Posterior vena cava (tissue), 2 donors: Measurements from ENCODE around the gene CAMK1D. TPM values are rescaled to one million over a fixed set of nuclear protein-coding genes. Genes with fewer than 3 reads are reported as not detected.

Experiments
- DNase-seq: peaks from one replicate; pipeline ENCODE4 v3.0.0-alpha.2; 2020; ENCODE audit warnings: low spot score
- intact Hi-C, 2 donors: fragments of 100-400 bp; cut with DNase I; formaldehyde crosslinking; loops; one replicate each; pipeline versions ENCODE4 v1.14.1 to v1.14.2; 2022 to 2023
- total RNA-seq, 2 donors: library from RNA; stranded (reverse); fragmentation: NEBNext Ultra II Directional; extraction: Animal tissue kit (Norgen Biotek cat#: 25700); gene quantifications; one replicate each; pipeline ENCODE4 v1.2.1, GENCODE V29; 2021
- donor health status: DM: yes; HTN: yes; CAD: no.
- donor health status: DM: yes; HTN: yes; CAD: no.

CAMK1D gene
- total RNA-seq, 2 donors from 2014 or later: 12.2 to 17.8 TPM

GRCh38 chr10:12822893-12823170 is 473.5 kb downstream of the CAMK1D start:
- no peak for DNase-seq
- intact Hi-C loops: no loop called here

GRCh38 chr10:12823328-12823727 is 474.0 kb downstream of the CAMK1D start:
- DNase-seq: no peak
- intact Hi-C loops: no loop called here

DNA sequence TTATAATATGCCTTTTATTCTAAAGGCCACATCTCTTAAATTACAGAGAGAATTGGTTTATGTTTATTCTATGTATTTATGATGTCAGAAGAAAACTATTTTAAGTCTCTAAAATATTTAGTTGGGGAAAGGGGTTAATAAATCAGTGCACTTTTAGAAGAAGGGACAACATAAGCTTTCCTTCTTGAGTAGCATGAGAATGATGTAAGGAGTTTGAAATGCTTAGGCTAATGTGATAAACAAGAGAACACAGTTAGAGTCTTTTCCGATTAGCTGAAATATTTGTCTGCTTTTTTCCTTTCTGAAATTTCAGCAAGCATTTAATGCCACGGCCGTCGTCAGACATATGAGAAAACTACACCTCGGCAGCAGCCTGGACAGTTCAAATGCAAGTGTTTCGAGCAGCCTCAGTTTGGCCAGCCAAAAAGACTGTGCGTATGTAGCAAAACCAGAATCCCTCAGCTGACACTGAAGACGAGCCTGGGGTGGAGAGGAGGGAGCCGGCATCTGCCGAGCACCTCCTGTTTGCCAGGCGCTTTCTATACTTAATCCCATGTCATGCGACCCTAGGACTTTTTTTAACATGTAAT is 476.0 kb downstream of the CAMK1D start:
- DNase-seq: peak; percentile 23
- intact Hi-C loops: no loop called here

DNA sequence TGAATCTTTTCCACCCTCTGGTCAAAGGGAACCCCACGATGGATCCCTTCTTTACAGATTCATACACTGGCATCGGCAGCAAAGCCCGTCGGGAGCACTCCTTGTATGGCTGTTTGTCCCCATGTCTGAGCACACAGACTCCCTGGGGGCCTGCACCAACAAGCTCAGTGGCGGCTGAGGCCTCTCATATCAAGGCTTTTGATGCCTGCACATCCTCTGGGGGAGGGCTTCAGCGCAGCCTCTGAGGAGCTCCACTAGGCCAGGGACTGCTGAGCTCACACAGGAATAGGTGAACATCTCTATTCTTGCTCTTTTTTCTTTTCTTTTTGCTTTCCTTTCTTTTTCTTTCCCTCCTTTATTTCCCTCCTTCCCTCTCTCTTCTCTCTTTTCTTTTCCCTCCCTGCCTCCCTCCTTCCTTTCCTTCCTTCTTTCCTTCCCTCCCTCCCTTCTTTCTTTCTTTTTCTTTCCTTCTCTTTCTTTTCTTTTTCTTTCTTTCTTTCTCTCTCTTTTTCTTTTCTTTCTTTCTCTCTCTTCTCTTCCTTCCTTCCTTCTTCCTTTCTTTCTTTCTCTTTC is 477.5 kb downstream of the CAMK1D start:
- peak; percentile 56 for DNase-seq
- intact Hi-C loops: no loop called here

GRCh38 chr10:12828736-12829135 is 479.4 kb downstream of the CAMK1D start:
- no peak for DNase-seq
- intact Hi-C loops: no loop called here

GRCh38 chr10:12829831-12830390 is 480.6 kb downstream of the CAMK1D start:
- intact Hi-C loops: no loop called here
- no peak for DNase-seq

GRCh38 chr10:12832096-12832495 is 482.7 kb downstream of the CAMK1D start:
- DNase-seq: no peak
- intact Hi-C loops: no loop called here

- DNase-seq: no peak
- intact Hi-C loops: no loop called here
Measured at GRCh38 chr10:12833451-12833850, 484.1 kb downstream of the CAMK1D start.

DNA sequence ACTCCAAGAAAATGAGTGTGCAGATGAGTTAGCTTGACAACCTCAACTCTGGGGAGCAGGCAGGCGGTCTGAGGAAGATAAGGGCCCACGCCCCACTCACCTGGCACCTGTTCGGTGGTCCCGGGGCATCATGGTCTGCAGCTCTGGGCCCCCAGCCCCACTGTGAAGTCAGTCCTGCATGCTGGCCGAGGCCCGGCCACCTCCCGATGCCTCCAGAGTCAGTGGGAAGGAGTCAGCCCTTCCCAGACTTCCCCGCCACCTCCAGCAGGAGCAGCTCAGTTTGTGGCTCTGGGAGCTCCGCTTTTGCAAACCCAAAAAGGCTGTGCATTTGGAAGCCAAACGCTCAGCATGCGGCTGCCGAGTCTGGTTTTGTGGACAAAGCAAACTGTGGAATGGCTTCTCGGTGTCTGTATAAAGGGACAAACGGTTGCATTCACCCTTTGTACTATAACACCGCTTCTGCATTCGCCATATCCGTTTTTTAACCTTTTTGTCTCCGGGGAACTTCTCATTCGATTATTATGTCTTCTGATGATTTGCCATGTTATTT is 484.8 kb downstream of the CAMK1D start:
- intact Hi-C loops: no loop called here
- no peak for DNase-seq

- DNase-seq: no peak
- intact Hi-C loops: no loop called here
Measured at GRCh38 chr10:12834721-12835120, 485.4 kb downstream of the CAMK1D start.

DNA sequence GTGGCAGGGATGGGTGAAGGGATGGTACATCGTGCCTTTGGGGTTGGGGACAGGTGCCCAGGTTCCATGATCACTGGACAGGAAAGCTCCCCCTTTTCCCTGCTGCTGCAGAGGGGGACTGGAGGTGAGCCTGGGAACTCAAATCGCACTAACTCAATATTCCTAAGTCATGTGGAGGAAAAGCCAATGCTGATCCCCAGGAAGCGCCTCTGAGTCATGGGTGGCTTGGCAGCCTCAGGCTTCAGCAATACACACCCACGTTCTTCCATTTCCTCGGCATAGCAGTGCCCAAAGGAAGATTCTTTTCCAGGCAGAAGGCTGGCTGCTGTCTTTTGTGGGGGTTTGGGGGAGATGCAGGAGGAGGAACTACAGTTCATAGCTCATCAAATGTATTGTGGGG is 486.4 kb downstream of the CAMK1D start:
- no peak for DNase-seq
- intact Hi-C loops: no loop called here

GRCh38 chr10:12838366-12838765 is 489.0 kb downstream of the CAMK1D start:
- intact Hi-C loops: no loop called here
- no peak for DNase-seq

- DNase-seq: no peak
- intact Hi-C loops: no loop called here
Measured at GRCh38 chr10:12838995-12839927, 489.9 kb downstream of the CAMK1D start.

DNA sequence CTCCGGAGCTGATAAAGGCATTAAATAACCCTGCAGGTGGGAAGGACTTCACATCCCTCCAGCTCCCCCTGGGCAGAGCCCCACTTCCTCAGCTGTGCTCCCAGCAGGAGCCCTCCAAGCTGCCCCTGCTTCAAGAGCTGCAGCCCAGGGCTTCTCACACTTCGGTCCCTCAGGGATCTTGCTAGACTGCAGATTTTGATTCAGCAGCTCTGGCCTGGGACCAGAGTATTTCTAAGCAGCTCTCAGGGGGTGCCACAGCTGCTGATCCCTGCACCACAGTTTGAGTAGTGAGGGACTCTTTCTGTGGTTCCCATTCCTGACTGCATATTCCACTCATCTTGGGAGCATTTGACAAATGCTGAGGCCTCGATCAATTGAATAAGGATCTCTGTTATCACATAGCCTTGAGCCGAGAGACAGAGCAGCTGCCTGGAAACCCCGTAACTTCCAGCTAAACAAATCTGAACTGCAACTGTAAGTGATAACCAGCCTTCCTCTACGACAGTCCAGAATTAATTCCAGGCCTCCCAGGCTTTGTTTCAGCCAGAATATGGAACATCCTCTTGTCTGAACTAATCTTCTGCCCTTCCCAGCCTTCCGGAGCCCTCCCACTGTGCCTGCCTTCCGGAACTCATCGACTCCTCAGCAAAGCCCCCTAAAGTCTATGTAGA is 490.7 kb downstream of the CAMK1D start:
- intact Hi-C loops: no loop called here
- no peak for DNase-seq

GRCh38 chr10:12841426-12841825 is 492.1 kb downstream of the CAMK1D start:
- no peak for DNase-seq
- intact Hi-C loops: no loop called here

- intact Hi-C loops: no loop called here
- no peak for DNase-seq
Measured at GRCh38 chr10:12841826-12842225, 492.5 kb downstream of the CAMK1D start.

DNA sequence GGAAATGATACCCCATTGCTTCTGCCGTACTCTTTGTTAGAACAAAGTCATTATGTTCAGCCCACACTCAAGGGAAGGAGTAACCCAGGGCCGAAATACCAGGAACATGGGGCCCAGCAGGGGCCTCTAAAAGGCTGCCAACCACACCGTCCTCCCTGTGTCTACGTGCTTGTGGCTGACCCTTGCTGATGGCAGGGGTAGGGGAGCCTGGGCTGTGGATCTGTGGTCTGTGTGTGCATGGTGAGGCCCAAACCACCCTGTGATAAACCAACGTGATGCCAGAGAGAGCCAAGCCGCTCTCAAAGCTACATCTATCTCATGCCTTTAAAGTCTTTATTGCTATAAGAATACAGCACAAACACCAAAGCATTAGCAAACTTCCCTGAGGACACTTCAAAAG is 493.0 kb downstream of the CAMK1D start:
- DNase-seq: no peak
- intact Hi-C loops: no loop called here

DNA sequence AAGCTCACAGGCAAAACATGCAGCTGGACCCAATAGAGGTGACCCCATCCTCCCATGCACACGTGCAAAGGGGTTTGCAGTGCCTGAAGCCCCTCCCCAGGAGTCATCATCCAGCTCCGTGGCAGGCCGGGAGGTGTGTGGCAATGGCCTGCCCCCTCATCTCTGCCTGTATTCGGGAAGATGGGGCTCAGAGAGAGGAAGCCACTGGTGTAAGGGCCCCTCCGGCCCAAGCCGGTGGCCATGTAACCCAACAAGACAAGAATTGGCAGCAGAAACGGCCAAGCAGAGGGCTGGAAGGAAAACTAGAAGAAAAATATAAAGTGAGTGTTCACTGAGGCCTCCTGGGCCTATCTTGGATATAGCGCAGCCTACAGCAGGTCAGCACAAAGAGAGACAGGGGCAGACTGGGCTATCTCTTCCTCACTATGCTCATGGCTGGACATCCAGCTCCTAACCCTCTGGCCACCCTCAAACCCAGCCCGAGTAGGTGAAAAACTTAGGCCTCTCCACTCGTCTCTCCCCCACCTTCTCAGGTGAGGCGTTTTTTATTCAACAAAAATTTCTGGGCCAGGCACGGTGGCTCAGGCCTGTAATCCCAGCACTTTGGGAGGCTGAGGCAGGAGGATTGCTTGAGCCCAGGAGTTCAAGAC is 494.1 kb downstream of the CAMK1D start:
- intact Hi-C loops: no loop called here
- DNase-seq: no peak

GRCh38 chr10:12844811-12845483 is 495.6 kb downstream of the CAMK1D start:
- no peak for DNase-seq
- intact Hi-C loops: loop anchor here in 1 of 2 donors (5.0 kb wide), 1 partner anchor 47 kb away; no protein-coding TSS in a partner anchor
